Lower lobe of right lung (tissue), 2 donors: ENCODE measurements around the gene OR51E2. TPM values are rescaled to one million over a fixed set of nuclear protein-coding genes. Genes with fewer than 3 reads are reported as not detected.

Source experiments
- ATAC-seq, 2 donors: fragments of 200-7000 bp; cut with Tn5 transposase; one replicate each; pipeline ENCODE4 v1.9.1; 2020 to 2022; ENCODE audit warnings: mild to moderate bottlenecking in 2 of 2, moderate library complexity in 2 of 2
- DNase-seq: peaks from one replicate; pipeline ENCODE4 v3.0.0-alpha.2; 2020
- H3K27ac ChIP-seq: fragments of 200-600 bp; one replicate; pipeline ENCODE4 v1.8.0; 2022
- H3K27me3 ChIP-seq: fragments of 200-600 bp; one replicate; pipeline ENCODE4 v1.8.0; 2022; ENCODE audit warnings: low read depth
- H3K36me3 ChIP-seq: fragments of 200-600 bp; one replicate; pipeline ENCODE4 v1.8.0; 2022; ENCODE audit warnings: mild to moderate bottlenecking
- H3K4me1 ChIP-seq: fragments of 200-600 bp; one replicate; pipeline ENCODE4 v1.8.0; 2022
- H3K4me3 ChIP-seq: fragments of 200-600 bp; one replicate; pipeline ENCODE4 v1.8.0; 2022; ENCODE audit warnings: mild to moderate bottlenecking
- H3K9me3 ChIP-seq: fragments of 200-600 bp; one replicate; pipeline ENCODE4 v1.8.0; 2022
- CTCF ChIP-seq: fragments of 200-600 bp; IDR thresholded peaks from one replicate; pipeline ENCODE4 v1.8.0; 2022; ENCODE audit warnings: antibody characterized with exemption, mild to moderate bottlenecking
- intact Hi-C: fragments of 100-400 bp; cut with DNase I; formaldehyde crosslinking; loops from one replicate; pipeline ENCODE4 v1.11.0; 2022
- total RNA-seq: library from RNA; stranded (reverse); fragmentation: NEBNext Ultra II Directional; extraction: Animal tissue kit (Norgen Biotek cat#: 25700); gene quantifications from one replicate; pipeline ENCODE4 v1.2.1, GENCODE V29; 2021
- donor health status: DM: no; HTN: yes; CAD: no; lungs with severe emphysema.

Gene OR51E2
- total RNA-seq, 1 donor from 2014 or later: not detected

- no peak overlapping the region for H3K4me3 ChIP-seq
- no peak for TF ChIP-seq CTCF
- H3K9me3 ChIP-seq: no peaks in the 10 kb centered on the region
- no peaks in the 10 kb centered on the region for H3K27me3 ChIP-seq
- ATAC-seq (no peak), DNase-seq (no peak)
- no peak overlapping the region for H3K27ac ChIP-seq
- intact Hi-C loops: no loop called here
- no peaks in the 10 kb centered on the region for H3K36me3 ChIP-seq
- H3K4me1 ChIP-seq: no peaks in the 10 kb centered on the region
These were observed 7.2 kb upstream of the OR51E2 start for GRCh38 chr11:4704790-4705334.

- Histone ChIP-seq H3K9me3 (no peaks in the 10 kb centered on the region), H3K4me3 (no peak within 1 kb of the TSS), H3K27me3 (no peaks in the 10 kb centered on the region), H3K4me1 (no peaks in the 10 kb centered on the region), H3K36me3 (no peaks in the 10 kb centered on the region), H3K27ac (no peak within 1 kb of the TSS)
- intact Hi-C loops: no loop called here
- no peak for DNase-seq
- ATAC-seq: no peak
- TF ChIP-seq CTCF: no peak
These were observed 6.6 kb upstream of the OR51E2 start, which contains the start of gene MMP26 for GRCh38 chr11:4704054-4704789. Gene MMP26 (plus strand): TSS chr11:4704784.

GRCh38 chr11:4700436-4700820 is 2.8 kb upstream of the OR51E2 start:
- Histone ChIP-seq H3K4me1 (no peaks in the 10 kb centered on the region), H3K36me3 (no peaks in the 10 kb centered on the region), H3K27me3 (no peaks in the 10 kb centered on the region), H3K4me3 (no peak overlapping the region), H3K27ac (no peak overlapping the region), H3K9me3 (no peaks in the 10 kb centered on the region)
- ATAC-seq: no peak
- DNase-seq: no peak
- no peak for TF ChIP-seq CTCF
- intact Hi-C loops: no loop called here

DNA sequence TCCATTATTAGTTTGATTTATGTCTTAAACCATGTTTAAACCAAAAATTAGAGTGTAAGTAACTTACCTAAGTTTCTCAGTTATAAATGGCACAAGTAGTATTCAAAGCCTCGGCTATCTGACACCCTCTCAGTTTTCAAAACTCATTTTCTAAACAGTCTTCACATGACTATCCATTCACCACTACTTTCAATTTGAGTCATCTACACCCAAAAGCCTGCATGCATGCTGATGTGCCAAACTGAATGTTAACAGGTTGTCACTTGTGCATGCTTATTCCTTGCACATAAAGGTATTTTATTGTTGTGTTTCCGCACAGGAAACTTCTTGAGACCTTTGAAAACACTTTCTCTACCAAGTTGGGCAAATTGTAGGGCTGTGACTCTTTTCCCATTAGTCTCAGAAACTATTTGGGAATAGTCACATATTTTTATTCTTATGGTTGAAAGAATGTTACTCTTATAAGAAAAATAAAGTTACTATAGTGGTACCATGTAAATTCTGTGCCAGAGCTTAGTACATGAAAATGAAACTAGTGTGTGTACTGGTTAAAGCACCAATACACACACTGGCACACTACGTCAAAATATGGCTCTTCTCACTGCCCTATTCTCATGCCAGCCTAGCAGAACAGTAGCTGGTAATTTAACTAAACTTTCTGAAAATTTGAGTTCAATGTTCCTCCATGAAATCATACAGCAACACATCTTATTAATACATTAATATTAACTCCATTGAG is 2.2 kb upstream of the OR51E2 start:
- Histone ChIP-seq H3K27me3 (no peaks in the 10 kb centered on the region), H3K4me1 (no peaks in the 10 kb centered on the region), H3K9me3 (no peaks in the 10 kb centered on the region), H3K4me3 (no peak overlapping the region), H3K36me3 (no peaks in the 10 kb centered on the region), H3K27ac (no peak overlapping the region)
- DNase-seq (no peak), ATAC-seq (no peak)
- intact Hi-C loops: no loop called here
- TF ChIP-seq CTCF: no peak

- no peaks in the 10 kb centered on the region for H3K36me3 ChIP-seq
- DNase-seq: no peak
- intact Hi-C loops: no loop called here
- no peaks in the 10 kb centered on the region for H3K4me1 ChIP-seq
- no peak overlapping the region for H3K27ac ChIP-seq
- no peak overlapping the region for H3K4me3 ChIP-seq
- ATAC-seq: no peak
- no peaks in the 10 kb centered on the region for H3K27me3 ChIP-seq
- TF ChIP-seq CTCF: no peak
- no peaks in the 10 kb centered on the region for H3K9me3 ChIP-seq
These were observed 2.2 kb downstream of the OR51E2 start for GRCh38 chr11:4695442-4695841.
